Measurements from ENCODE around the gene OCSTAMP.

DNA sequence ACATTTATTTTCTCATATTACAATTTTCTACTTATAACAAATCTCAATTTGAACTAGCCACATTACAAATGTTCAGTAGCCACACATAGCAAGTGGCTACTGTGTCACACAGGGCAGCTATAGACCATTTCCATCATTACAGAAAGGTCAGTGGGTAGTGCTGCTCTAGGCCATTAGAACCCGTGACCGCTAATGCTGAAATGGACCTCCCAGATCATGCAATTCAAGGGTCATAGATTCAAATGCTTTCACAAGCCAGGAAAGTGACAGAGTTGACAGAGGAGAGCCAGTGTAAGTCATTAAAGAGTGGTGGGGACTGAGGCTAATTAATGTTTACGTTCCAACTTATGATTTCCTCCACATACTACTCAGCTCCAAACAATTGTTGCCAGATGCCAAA lies 3.5 kb upstream of the OCSTAMP start:
- no peak for TF ChIP-seq POLR2AphosphoS5 (IDR thresholded peaks at IDR 0.05; ENCODE audit: borderline replicate concordance, low read depth, low read length)
- TF ChIP-seq FOXP2 (optimal IDR thresholded peaks at IDR 0.05; ENCODE audit: control extremely low read depth, extremely low read length, insufficient read depth) = no peak
